CMK (cell line): ENCODE results near the gene PALD1.

Experiments used
- DNase-seq: peaks from one replicate; pipeline ENCODE4 v3.0.0-alpha.2; 2010; ENCODE audit warnings: low read depth

Gene PALD1

DNA sequence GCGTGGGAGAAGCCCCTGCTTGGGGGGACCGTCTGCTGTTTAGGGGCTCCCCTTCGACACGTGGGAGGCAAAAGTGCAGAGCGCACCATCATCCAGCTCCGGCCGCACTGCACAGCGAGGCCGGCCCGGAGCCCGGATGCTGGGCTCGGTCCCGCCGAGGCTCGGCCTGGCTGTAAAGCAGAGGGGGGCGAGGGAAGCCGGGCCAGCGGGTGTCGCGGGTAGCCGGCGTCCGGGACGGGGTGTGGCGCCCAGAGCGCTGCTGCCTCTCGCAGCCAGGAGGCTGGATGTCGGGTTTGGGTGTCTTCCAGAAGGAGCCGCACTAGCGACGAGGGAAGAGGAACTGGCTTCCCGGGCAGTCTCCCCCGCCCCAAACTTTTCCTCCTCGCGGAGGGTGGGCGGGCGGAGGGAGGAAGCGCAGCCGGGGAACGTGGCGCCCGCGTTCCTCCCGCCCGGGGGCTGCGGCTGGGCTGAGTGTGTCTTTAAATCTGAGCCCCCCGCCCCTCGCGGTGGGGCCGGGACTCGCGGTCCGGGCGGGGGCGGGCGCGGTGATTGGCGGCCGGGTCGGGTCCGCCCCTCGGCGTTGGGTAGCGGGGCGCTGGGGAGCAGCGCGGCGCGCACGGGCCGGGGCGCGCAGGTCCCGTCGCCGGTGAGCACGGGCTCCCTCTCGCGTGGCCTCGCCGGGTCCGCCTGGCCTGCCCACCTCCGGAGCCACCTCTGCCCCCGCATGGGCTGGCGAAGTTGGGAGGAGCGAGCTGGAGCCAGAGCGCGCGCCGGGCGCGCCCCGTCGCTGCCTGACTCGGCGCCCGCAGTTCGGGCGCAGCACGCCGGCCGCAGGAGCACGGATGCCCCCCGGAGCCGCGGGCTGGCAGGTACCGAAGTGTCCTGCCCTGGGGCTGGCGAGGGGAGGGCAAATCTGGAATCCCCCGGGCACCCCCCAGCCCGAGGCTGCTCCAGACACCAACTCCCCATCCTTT lies at the start of gene PALD1:
TSS of gene PALD1 (plus strand) at position 577 of the 974 bp plus-strand sequence. CDS start 47,185 bp downstream, outside the sequence.
- peak; percentile 45 for DNase-seq

DNA sequence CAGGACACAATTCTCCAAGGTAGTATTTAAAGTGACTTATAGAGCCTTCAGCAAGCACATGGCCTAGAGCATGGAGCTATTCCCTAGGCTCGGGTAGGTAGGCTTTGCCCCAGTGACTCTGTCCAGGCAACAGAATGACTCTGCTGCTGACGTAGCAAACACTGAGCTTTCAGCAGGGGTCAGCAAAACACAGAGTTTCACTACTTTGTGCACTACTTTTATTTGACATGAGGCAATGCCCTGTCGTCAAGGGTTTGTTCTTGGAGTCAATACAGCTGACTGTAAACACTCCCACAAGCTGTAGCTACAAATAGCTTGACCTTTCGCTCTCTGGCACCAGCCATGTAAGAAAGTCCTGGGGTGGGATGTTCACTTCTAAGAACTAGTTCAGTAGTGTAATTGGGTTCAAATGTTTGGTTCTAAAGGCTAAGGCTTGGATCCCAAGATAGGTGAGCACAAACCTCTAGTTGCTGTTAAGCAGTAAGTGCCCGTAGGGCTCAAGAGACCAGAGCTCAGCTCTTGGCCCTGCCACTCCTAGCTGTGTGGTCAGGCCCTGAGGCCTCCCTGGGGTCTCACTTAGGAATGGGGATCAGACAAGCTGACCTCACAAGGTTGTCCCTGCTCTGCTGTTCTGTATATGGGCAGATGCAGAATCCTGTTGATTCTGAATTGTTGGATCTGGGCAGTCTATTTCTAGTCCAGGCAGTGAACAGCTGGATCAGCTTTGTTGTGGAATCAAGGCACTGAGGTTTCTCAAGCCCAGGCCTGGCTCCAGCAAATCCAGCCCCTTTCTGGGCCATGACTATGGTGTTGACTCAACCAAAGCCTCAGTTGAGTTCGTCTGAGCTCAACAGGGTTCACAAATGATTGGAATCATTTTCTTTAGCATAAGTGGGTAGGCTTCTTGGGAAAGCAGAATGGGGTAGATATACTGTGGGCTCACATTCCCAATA lies 47.8 kb upstream of the PALD1 start:
- DNase-seq, result no peak

DNA sequence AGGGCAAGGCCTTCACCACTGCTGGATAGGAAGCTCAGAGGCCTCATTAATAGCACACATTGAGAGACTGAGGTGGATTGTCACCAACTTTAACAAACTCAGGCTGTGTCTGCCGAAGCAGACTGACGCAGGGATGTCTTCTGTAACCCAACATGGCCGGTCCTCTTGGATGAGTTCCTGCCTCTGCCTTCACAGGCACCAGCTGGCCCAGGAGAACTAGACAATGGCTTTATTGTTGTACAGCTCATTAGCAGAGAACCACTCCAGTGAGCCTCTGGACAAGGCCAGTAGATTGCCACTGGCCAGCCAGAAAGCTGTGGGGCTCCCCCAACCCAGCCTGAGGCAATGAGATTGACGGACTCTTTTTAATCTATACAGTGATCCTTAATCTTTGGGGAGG lies 46.5 kb upstream of the PALD1 start:
- DNase-seq, result no peak

DNA sequence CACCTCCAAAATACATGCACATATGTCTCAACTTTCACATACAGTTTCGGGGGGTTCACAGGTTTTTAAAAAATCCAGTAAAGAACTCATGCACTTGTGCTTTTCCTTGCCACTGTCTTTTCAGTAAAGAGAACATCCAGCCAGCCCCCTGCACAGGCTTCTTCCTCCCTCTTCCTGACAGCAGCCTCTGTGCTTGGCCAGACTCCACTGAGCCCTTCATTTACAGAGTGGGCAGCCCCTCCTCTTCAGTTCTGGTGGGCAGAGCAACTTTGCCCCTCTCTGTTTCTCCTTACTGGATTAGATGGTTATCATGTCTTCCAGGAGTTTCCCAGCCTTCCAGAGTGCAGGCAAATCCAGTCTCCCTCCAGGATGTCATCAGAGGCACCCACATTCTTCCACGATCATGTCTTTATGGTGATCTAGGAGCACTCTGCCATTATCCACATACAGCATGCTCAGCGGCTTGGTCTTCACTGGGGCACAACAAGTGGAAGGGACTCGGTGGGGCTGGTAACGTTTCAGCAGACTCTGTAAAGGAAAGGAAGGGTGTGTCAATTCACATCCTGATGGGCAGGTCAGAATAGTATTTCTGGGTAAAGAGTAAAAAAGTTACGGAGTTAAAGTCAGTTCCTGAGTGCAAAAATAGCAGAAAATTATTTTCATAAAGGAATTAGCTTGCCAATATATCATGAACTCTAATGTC lies 45.9 kb upstream of the PALD1 start:
- no peak for DNase-seq

DNA sequence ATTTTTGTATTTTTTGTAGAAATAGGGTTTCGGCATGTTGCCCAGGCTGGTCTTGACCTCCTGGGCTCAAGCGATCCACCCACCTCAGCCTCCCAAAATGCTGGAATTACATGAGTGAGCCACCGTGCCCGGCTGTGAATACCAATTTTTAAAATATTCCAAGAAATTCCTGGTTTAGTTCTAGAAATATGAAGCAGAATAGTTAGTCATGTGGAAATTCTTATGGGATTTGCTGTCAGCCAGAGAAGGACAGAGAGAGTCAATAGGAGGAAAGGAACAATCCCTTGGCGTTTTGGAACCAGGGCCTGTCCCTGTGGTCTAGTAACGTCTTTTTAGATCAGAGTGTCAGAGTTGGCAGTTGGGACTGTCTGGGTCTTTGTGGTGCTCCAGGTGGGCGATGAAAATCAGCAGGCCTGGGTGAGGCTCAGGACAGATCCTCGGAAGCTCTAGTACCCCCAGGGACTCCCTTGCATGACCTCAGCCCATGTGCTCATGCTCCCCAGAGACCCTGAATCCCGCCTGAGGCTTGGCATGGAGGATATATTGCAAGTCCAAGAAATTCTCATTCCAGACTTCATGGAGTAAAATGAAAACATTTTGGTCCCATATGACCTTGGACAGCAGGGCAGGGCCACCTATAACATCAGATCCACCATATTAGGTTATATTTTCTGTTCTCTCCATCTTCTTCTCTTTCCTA lies 44.8 kb upstream of the PALD1 start:
- DNase-seq, result no peak

DNA sequence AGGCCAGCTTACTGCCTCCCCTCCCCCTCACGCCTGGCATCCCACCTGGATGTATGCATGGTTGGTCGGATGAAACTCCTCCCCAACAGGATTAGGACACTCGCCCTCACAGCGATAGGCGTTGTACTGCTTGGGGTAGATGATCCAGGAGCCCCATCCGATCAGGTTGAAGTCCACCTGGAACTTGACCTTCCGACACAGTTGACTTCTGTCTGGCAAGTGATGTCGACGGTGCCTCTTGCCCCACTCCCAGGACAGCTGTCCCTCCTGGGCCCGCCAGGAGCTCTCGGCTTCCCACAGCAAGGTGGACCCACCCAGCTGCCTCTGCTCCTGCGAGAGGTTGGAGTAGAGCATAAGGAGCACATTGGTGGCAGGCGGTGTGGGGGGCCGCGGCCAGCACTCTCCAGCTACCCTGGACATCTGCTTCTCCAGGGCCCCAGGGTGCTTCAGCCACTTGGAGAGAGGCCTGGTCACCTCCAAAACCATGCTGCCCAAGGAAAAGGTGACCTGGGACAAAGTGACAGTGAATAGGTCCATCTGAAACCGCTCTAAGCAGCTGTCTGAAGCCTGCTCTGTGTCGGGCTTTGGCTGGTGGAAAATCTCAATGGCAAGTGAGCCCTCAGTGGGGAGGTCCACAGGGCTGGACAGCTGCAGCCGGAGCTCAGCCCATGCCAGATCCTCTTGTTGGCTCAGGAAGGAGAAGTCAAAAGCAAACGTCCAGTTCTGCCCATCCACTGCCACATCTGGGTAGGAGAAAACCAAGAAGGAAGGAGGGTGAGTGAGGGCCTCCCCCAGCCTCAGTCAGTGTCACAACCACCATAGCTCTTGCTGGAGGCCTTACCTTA lies 43.1 kb upstream of the PALD1 start:
- DNase-seq, result no peak

DNA sequence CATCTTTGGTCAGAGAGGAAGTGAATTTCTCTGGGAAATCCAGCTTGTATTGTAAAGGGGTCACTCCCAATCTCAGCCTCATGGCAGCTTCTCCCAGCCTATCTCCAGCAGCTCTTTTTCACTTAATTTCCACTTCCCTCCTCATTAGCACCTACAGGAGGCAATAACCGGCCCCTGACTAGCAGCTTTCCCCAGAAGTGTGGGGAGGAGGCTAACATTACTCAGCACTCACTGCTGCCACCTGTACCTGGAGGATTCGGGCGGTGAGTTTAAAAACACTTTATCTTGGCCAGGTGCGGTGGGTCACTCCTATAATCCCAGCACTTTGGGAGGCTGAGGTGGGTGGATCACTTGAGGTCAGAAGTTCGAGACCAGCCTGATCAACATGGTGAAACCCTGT lies 40.8 kb upstream of the PALD1 start:
- no peak for DNase-seq

DNA sequence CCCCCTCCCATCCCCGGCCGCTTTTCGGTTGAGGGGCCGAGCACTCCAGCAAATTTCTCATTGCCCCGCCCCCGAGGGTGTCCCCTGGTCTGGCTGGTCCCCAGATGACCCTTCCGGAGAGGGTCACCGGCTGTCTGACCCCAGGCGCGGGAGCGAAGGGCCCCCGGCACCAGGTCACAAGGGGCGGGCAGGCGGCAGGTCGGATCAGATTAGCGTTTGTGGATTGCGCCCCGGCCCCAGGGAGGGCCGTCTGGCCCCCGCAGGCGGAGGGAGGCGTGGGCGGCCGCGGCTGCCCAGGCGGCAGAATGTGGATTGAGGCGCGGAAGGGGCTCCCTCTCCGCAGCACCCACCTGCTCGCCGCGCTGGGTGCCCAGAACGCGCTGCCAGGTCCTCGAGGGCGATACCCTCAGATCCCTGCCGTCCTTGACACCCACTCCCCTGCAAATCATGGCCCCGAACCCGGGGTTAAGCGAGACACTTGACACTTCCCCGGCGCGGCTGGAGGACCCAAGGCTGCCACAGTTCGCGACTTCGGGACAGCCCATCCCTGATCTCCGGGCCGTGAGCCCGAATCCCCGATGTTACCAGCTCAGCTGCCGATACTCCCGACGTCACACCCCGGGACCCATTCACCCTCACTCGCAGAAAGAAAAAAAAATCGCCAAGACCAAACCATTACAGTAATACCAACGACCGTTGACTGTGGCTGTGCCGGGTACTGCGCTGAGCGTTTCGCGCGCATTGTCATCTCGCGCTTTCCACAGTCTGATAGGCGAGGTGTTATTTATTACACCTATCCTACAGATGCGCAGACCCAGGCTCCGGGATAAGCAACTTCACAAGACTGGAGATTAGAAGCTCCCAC lies 38.0 kb upstream of the PALD1 start:
- no peak for DNase-seq

DNA sequence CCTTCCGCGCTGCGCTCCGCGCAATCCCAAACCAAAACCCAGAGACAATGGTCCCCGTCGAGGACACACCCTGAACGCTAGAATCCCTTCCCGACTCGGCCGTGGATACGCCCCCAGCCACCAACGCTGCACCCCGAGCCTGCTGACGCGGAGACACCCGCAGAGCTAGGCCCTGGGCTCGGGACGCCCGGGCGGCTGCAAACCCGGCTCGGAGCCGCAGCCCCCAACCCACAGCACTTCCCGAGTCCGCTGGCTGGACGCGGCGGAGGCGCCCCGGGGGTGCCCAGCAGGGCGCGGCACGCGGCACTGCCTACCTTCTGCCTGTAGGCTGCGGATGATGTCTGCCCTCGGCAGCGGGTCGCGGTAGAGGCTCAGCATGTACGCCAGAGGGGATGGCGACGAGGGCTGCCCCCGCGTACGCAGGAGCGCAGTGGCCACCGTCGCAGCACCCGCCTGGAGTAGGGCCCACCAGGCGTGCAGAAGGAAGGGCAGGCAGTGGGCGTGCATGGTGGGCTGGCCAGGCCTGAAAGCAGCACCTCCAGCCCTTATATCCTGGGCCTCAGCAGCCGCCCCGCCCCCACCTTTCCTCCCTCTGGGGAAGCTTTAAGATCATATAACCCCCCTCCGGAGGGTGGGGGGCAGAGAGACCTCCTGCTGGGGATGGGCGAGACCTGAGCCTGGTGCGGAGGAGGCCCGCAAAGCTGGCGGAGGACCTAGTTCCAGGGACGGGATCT lies 37.2 kb upstream of the PALD1 start, which contains the start of gene NODAL:
TSS of gene NODAL (minus strand) at position 521 of the 734 bp plus-strand sequence. CDS start at position 507, 14 bp downstream.
- no peak for DNase-seq

DNA sequence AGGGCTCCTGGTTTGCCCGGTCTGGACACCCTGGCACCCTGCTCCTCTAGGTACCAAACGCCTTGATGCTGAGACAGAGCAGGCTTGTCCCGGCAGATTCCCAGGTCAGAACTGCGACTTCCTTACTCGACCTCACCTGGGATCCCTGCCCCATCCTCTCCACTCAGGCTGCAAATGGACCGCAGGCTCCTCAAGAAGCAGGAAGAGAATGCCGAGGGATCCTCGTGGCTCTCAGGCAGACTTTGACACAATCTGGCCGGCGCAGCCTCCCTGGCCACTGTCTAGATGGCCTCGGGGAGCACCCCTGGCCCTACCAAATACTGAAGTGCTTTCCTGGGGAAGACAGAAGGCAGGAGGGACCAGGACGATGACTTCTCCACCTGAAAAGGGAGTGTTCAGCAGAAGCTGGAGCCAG lies 36.7 kb upstream of the PALD1 start:
- no peak for DNase-seq

DNA sequence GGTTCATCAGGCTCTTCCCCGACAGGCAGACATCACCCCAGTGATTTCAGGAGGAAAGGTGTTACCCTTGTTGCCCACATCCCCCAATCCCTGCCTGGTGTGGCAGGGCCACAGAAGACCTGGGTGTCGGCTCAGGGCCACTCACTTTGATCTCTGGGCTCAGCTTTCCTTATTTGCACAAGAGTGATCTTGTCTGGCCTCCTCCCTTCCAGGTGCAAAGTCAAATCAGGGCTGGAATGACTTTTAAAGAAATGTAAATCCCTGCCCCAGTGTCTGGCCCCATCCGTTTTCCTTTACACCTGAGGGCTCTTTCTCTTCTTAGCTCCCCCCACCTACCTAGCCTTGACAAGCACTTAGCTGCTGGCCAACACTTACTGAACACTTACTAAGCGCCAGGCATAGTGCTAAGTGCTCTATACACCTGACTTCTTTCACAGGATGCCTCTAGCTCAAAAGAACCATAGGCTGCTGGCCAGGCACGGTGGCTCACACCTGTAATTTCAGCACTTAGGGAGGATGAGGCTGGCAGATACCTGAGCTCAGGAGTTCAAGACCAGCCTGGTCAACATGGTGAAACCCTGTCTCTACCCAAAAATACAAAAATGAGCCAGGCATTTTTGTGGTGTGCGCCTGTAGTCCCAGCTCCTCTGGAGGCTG lies 36.1 kb upstream of the PALD1 start:
- DNase-seq, result no peak

DNA sequence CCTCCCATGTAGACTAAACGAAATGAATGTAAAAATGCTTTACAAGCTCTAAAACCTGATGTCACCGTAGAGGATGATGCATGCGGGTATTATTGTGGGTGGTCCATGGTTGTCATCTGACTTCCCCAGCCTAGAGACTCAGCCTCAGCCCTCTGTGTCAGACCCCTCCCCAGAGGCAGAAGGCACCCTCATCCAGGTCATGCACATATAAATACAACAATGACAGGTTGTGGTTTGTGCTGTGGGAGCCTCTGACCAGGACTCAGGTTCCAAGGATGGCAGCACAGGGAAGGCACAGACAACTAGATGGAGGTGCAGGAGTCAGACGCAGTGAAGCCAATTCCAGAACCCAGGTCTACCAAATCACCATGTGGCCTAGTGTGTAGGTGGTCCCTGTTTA lies 33.8 kb upstream of the PALD1 start:
- DNase-seq, result no peak

DNA sequence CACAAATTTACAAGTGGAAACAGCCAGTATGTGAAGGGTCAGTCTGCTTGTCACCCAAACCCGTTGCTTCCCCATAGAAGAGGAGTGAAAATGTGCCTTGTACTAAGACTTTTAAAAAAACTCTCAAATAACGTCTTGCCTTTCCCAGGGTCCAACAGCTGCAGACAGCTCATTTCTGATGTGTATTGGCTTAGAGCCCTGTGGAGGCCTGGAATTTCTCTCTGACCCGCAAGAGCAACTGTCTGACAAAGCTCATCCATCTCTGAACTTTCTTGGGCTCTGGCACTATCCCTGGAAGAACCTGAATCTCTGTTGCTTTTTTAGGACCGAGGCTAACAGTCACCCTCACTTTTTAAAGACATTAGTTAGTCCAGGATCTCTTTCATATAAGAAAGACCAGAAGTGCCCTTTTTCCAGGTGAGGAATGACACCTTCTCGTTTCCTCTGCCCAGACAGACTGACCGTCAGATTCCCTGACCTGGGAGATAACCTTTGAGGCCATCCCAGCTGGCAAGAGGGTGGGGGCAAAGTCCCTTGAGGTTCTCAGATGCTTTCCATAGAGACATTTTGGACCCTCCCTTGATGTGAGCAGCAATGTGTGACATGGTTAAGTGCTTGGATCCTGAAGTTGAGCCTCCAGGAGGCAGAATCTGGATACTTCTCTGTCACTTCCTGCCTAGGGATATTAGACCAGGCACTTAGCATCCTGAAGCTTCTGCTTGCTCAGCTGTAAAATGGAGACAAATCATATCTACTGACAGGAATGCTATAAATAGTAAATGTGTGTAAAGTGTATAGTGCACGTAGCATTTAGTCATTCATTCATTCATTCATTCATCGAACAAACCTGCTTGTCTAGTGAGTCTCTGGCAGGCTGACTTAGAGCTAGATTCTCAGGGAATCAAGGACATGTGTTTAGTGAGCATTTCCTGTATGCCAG lies 32.6 kb upstream of the PALD1 start:
- DNase-seq, result no peak

DNA sequence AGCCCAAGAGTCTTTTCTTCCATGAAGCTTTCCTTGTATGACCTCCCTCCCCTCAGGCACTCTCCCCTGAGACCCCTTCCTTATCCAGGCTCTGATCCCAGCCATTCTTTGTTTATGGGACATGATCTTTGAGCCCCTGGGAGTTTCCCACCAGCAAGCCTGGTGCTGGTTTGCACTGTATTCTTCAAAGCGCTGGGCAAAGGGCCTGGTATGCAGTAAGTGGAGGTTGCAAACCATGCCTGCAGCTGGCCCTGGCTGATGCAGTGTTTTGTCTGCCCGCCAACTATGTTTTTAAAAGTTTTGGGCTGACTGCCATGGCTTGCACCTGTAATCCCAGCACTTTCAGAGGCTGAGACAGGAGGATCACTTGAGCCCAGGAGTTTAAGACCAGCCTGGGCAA lies 30.3 kb upstream of the PALD1 start:
- no peak for DNase-seq

DNA sequence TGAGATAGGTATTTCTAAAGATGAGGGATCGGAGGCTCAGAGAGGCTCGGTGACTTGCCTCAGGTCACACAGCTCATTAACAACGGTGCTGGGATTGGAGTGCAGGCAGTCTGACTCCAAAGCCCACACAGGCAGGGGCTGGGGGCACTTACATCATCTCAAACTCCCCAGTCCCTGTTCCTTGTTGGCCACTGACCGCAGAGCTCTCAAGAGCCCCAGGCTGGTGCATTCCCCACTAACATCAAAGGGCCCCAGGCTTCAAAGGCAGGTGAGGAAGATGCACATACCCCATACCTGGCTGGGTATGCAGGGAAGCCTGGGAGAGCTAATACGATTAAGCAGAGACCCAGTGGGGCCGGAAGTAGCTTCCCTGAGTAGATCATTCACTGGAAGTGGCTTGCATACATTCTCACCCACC lies 23.3 kb upstream of the PALD1 start:
- DNase-seq, result no peak

DNA sequence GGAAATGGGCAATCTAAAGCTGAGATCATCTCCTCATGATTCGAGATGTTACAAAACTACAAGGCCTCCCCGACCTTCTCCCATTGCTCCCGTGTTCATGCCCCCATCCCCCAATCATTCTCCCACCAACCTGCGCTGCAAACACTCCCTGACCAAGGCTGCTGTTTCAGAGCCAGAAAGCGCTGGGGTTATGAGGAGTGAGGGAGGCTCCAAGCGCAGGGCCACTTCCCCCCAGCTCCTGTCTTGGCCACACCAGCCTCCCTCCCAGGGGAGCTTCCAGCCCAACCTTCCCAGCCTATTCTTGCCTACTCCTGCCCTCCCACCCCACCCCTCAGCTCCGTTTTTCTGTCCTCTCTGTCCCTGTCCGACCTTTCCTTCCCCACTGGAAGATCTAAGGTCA lies 22.4 kb upstream of the PALD1 start:
- no peak for DNase-seq

DNA sequence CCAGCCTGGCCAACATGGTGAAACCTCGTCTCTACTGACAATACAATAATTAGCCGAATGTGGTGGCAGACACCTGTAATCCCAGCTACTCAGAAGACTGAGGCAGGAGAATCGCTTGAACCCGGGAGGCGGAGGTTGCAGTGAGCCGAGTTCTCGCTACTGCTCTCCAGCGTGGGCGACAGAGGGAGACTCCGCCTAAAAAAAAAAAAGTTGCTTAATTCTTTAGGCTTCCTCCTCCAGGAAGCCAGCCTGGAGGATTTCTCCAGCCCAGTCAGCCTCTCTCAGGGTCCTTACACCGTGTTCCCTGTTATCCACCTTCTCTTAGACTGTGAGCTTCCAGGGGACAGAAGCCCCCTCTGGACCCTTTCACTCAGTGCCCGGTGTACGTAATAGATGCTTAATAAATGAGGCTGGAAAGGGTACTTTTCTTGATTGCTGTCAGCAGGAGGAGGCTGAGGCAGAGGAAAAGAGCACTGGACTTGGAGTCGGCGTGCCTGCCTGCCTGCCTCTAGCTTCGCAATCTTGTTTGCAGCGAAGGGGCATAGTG lies 20.7 kb upstream of the PALD1 start:
- DNase-seq, result no peak
